GM12874 (cell line): ENCODE results near the gene NDUFA11.

Experiments used
- CTCF ChIP-seq: IDR thresholded peaks from 2 replicates; pipeline ENCODE4 v1.5.1; 2011; ENCODE audit warnings: low read depth, mild to moderate bottlenecking, control low read depth, low read length, moderate library complexity; ENCODE audit not compliant: insufficient read depth

Gene NDUFA11

GRCh38 chr19:5891572-5891937 is 12.0 kb downstream of the NDUFA11 start:
- TF ChIP-seq CTCF, result no peak

GRCh38 chr19:5890099-5890498 is 13.5 kb downstream of the NDUFA11 start:
- TF ChIP-seq CTCF, result no peak

GRCh38 chr19:5889288-5889971 is 14.2 kb downstream of the NDUFA11 start:
- TF ChIP-seq CTCF, result no peak

- no peak for TF ChIP-seq CTCF
These were observed 21.1 kb downstream of the NDUFA11 start for GRCh38 chr19:5882421-5882968.

GRCh38 chr19:5881543-5882299 is 21.9 kb downstream of the NDUFA11 start:
- TF ChIP-seq CTCF, result no peak

- no peak for TF ChIP-seq CTCF
These were observed 22.9 kb downstream of the NDUFA11 start for GRCh38 chr19:5880604-5881078.

- no peak for TF ChIP-seq CTCF
These were observed 23.4 kb downstream of the NDUFA11 start for GRCh38 chr19:5880196-5880595.
